Loucy (cell line): ENCODE measurements around the gene TAGLN3.

ENCODE experiments used
- H2AFZ ChIP-seq: fragments of 200-600 bp; sonication (generic); 2 replicates; pipeline ENCODE4 v1.6.0; 2016; ENCODE audit warnings: antibody characterized with exemption, mild to moderate bottlenecking, low read length, moderate library complexity
- H3F3A ChIP-seq: fragments of 200-600 bp; 2 replicates; pipeline ENCODE4 v1.6.0; 2016; ENCODE audit warnings: antibody characterized with exemption, low read depth, mild to moderate bottlenecking
- H3K27me3 ChIP-seq: fragments of 200-600 bp; sonication (generic); 2 replicates; pipeline ENCODE4 v1.6.1; 2014; ENCODE audit warnings: low read length, mild to moderate bottlenecking; ENCODE audit not compliant: insufficient read depth, poor library complexity, severe bottlenecking
- H3K36me3 ChIP-seq: fragments of 200-600 bp; sonication (generic); 2 replicates; pipeline ENCODE4 v1.6.1; 2016; ENCODE audit warnings: low read length; ENCODE audit not compliant: insufficient read depth
- H3K4me1 ChIP-seq: fragments of 200-600 bp; sonication (generic); 2 replicates; pipeline ENCODE4 v1.5.1; 2014; ENCODE audit warnings: low read length, mild to moderate bottlenecking; ENCODE audit not compliant: insufficient read depth, poor library complexity, severe bottlenecking
- H3K4me2 ChIP-seq: fragments of 200-600 bp; sonication (generic); 2 replicates; pipeline ENCODE4 v1.6.0; 2014; ENCODE audit warnings: antibody characterized with exemption, low read length, low read depth, mild to moderate bottlenecking; ENCODE audit not compliant: poor library complexity, severe bottlenecking
- H3K4me3 ChIP-seq: fragments of 200-600 bp; sonication (generic); 2 replicates; pipeline ENCODE4 v1.5.1; 2014; ENCODE audit warnings: low read length, mild to moderate bottlenecking, mixed read lengths; ENCODE audit not compliant: poor library complexity, severe bottlenecking
- H3K79me2 ChIP-seq: fragments of 200-600 bp; sonication (generic); 2 replicates; pipeline ENCODE4 v1.6.1; 2014; ENCODE audit warnings: low read length; ENCODE audit not compliant: insufficient read depth
- H3K9ac ChIP-seq: fragments of 200-600 bp; sonication (generic); 2 replicates; pipeline ENCODE4 v1.6.0; 2014; ENCODE audit warnings: mild to moderate bottlenecking, low read depth, low read length, moderate library complexity; ENCODE audit not compliant: poor library complexity, severe bottlenecking
- H3K9me2 ChIP-seq: fragments of 200-600 bp; sonication (generic); replicated peaks from 2 replicates; pipeline ENCODE4 v1.6.1; 2016; ENCODE audit warnings: low read depth, low read length, mixed read lengths
- H3K9me3 ChIP-seq: fragments of 200-600 bp; sonication (generic); 2 replicates; pipeline ENCODE4 v1.6.1; 2014; ENCODE audit warnings: mild to moderate bottlenecking, antibody characterized with exemption, low read length, low read depth; ENCODE audit not compliant: insufficient read depth
- H4K20me1 ChIP-seq: fragments of 200-600 bp; sonication (generic); 2 replicates; pipeline ENCODE4 v1.6.0; 2014; ENCODE audit warnings: antibody characterized with exemption, low read length, mild to moderate bottlenecking; ENCODE audit not compliant: insufficient read depth, poor library complexity, severe bottlenecking
- CTCF ChIP-seq: fragments of 200-600 bp; sonication (generic); conservative IDR thresholded peaks from 2 replicates; pipeline ENCODE4 v1.5.1; 2014; ENCODE audit warnings: mild to moderate bottlenecking, antibody characterized with exemption, low read length
- EZH2phosphoT487 ChIP-seq: fragments of 200-600 bp; IDR thresholded peaks from 2 replicates; pipeline ENCODE4 v1.6.1; 2018; ENCODE audit warnings: antibody characterized with exemption, mild to moderate bottlenecking, moderate library complexity, borderline replicate concordance

TAGLN3 gene

GRCh38 chr3:112030901-112031300 is 32.2 kb downstream of the TAGLN3 start:
- Histone ChIP-seq H4K20me1 (no peaks in the 10 kb centered on the region), H3F3A (no peaks in the 10 kb centered on the region), H3K9ac (no peak overlapping the region), H3K4me1 (no peaks in the 10 kb centered on the region), H2AFZ (no peak overlapping the region), H3K9me2 (no peaks in the 10 kb centered on the region), H3K36me3 (no peaks in the 10 kb centered on the region), H3K9me3 (no peaks in the 10 kb centered on the region), H3K4me3 (no peak overlapping the region), H3K27me3 (no peaks in the 10 kb centered on the region), H3K79me2 (no peaks in the 10 kb centered on the region), H3K4me2 (no peak overlapping the region)
- TF ChIP-seq EZH2phosphoT487 (no peak), CTCF (no peak)

- Histone ChIP-seq H3K9ac (no peak overlapping the region), H3K79me2 (no peaks in the 10 kb centered on the region), H3K4me1 (no peaks in the 10 kb centered on the region), H3K9me2 (no peaks in the 10 kb centered on the region), H3K27me3 (no peaks in the 10 kb centered on the region), H4K20me1 (no peaks in the 10 kb centered on the region), H3K36me3 (no peaks in the 10 kb centered on the region), H3F3A (no peaks in the 10 kb centered on the region), H3K4me2 (no peak overlapping the region), H3K4me3 (no peak overlapping the region), H3K9me3 (no peaks in the 10 kb centered on the region), H2AFZ (no peak overlapping the region)
- TF ChIP-seq CTCF = no peak
- no peak for TF ChIP-seq EZH2phosphoT487
Observed at GRCh38 chr3:112032098-112032731, 33.5 kb downstream of the TAGLN3 start.

GRCh38 chr3:112034436-112034835 is 35.7 kb downstream of the TAGLN3 start, which contains the start of gene TMPRSS7:
Gene TMPRSS7, plus strand, starts transcription at chr3:112034736. Its CDS starts 110 bp downstream, at chr3:112034846.
- Histone ChIP-seq H3K9me2 (no peaks in the 10 kb centered on the region), H3F3A (no peaks in the 10 kb centered on the region), H3K9ac (no peak within 1 kb of the TSS), H3K4me2 (no peak within 1 kb of the TSS), H2AFZ (no peak within 1 kb of the TSS), H3K4me3 (no peak within 1 kb of the TSS), H3K4me1 (no peaks in the 10 kb centered on the region), H3K27me3 (no peaks in the 10 kb centered on the region), H3K79me2 (no peaks in the 10 kb centered on the region), H3K9me3 (no peaks in the 10 kb centered on the region), H4K20me1 (no peaks in the 10 kb centered on the region), H3K36me3 (no peaks in the 10 kb centered on the region)
- no peak for TF ChIP-seq CTCF
- TF ChIP-seq EZH2phosphoT487 = no peak
